H1 (cell line): ENCODE measurements around the gene PRR5L. TPM values are rescaled to one million over a fixed set of nuclear protein-coding genes. Genes with fewer than 3 reads are reported as not detected.

ENCODE experiments used
- CTCF ChIA-PET: fragments of 300-600 bp; sonication (Branson Sonifier 250); formaldehyde crosslinking; loops from one replicate; lab custom pipeline; 2021; ENCODE audit not compliant: partially characterized antibody; lab: Charles Lee
- POLR2A ChIA-PET: fragments of 300-600 bp; sonication (Branson Sonifier 250); formaldehyde crosslinking; loops from one replicate; lab custom pipeline; 2021; ENCODE audit warnings: inconsistent platforms; ENCODE audit not compliant: partially characterized antibody; lab: Charles Lee
- DNase-seq, 2 experiments: peaks; one replicate each; pipeline versions ENCODE4 v3.0.0 to v3.0.0-alpha.2; 2010 to 2022; ENCODE audit warnings: low spot score in 2 of 2, low read depth in 1 of 2, mixed read lengths in 1 of 2
- FAIRE-seq: peaks from 2 replicates; lab custom pipeline; 2011; peaks lifted over from hg19 to GRCh38; lab: Jason Lieb, UNC
- H2AFZ ChIP-seq: 2 replicates; pipeline ENCODE4 v1.8.1; 2012; ENCODE audit warnings: low read length, inconsistent platforms
- H2AK5ac ChIP-seq: 2 replicates; pipeline ENCODE4 v1.6.1; 2013; ENCODE audit warnings: low read depth, low read length
- H2BK120ac ChIP-seq: replicated peaks from 2 replicates; pipeline ENCODE3; 2013; ENCODE audit warnings: low read depth, low read length, inconsistent platforms
- H2BK12ac ChIP-seq: 2 replicates; pipeline ENCODE4 v1.6.1; 2013; ENCODE audit warnings: low read depth, low read length
- H2BK15ac ChIP-seq: 2 replicates; pipeline ENCODE4 v1.6.1; 2013; ENCODE audit warnings: low read length
- H2BK20ac ChIP-seq: 2 replicates; pipeline ENCODE4 v1.6.1; 2013; ENCODE audit warnings: low read length
- H2BK5ac ChIP-seq: 2 replicates; pipeline ENCODE4 v1.6.1; 2013; ENCODE audit warnings: low read depth, low read length
- H3K14ac ChIP-seq: 2 replicates; pipeline ENCODE4 v1.6.1; 2013; ENCODE audit warnings: inconsistent platforms; ENCODE audit not compliant: insufficient read length
- H3K18ac ChIP-seq: 2 replicates; pipeline ENCODE4 v1.6.1; 2013; ENCODE audit warnings: low read length; ENCODE audit errors: extremely low read depth
- H3K23ac ChIP-seq: 2 replicates; pipeline ENCODE4 v1.6.1; 2013; ENCODE audit warnings: inconsistent platforms; ENCODE audit not compliant: insufficient read length
- H3K23me2 ChIP-seq: 2 replicates; pipeline ENCODE4 v1.6.1; 2013; ENCODE audit warnings: low read depth, low read length
- H3K27ac ChIP-seq: 2 replicates; pipeline ENCODE4 v1.6.1; 2011; ENCODE audit warnings: low read depth, low read length, inconsistent platforms
- H3K27me3 ChIP-seq, 4 experiments: replicated peaks in 1 of 4; 1 replicate in 1 of 4; 2 replicates in 3 of 4; pipeline versions ENCODE4 v1.6.1 to v1.8.1; 2011 to 2013; ENCODE audit warnings: low read length in 3 of 4, mild to moderate bottlenecking in 3 of 4, inconsistent platforms in 2 of 4, mixed read lengths in 2 of 4, moderate library complexity in 1 of 4; ENCODE audit not compliant: control insufficient read depth in 3 of 4, insufficient read depth in 3 of 4; ENCODE audit errors: extremely low read depth in 1 of 4
- H3K36me3 ChIP-seq, 4 experiments: 2 replicates each; pipeline versions ENCODE4 v1.6.1 to v1.8.1; 2011 to 2013; ENCODE audit warnings: mild to moderate bottlenecking in 4 of 4, low read length in 3 of 4, moderate library complexity in 2 of 4, control low read depth in 1 of 4, inconsistent platforms in 1 of 4; ENCODE audit not compliant: insufficient read depth in 4 of 4, control insufficient read depth in 2 of 4
- H3K4ac ChIP-seq: replicated peaks from 2 replicates; pipeline ENCODE3; 2013; ENCODE audit warnings: low read length, low read depth, mixed read lengths, inconsistent platforms; ENCODE audit not compliant: insufficient read length
- H3K4me1 ChIP-seq, 4 experiments: replicated peaks in 1 of 4; 1 replicate in 1 of 4; 2 replicates in 3 of 4; pipeline versions ENCODE4 v1.6.1 to v1.8.1; 2011 to 2013; ENCODE audit warnings: low read length in 3 of 4, inconsistent platforms in 2 of 4, mixed read lengths in 1 of 4; ENCODE audit not compliant: insufficient read depth in 4 of 4, control insufficient read depth in 3 of 4
- H3K4me2 ChIP-seq, 2 experiments: 2 replicates each; pipeline versions ENCODE4 v1.6.1 to v1.8.1; 2011 to 2013; ENCODE audit warnings: low read depth in 2 of 2, low read length in 2 of 2, control low read depth in 1 of 2, inconsistent platforms in 1 of 2, mild to moderate bottlenecking in 1 of 2; ENCODE audit not compliant: insufficient read depth in 1 of 2
- H3K4me3 ChIP-seq, 4 experiments: fragments of 200-600, 300-600 bp in 1 of 4; sonication (generic), shearing (Covaris generic), sonication (Bioruptor Twin) in 1 of 4; 2 replicates each; pipeline versions ENCODE4 v1.5.1 to v1.8.1; 2011 to 2016; ENCODE audit warnings: low read length in 4 of 4, low read depth in 3 of 4, control low read depth in 2 of 4, inconsistent platforms in 2 of 4, mild to moderate bottlenecking in 2 of 4, mixed read lengths in 1 of 4, moderate library complexity in 1 of 4; ENCODE audit not compliant: insufficient read depth in 2 of 4; ENCODE audit errors: extremely low read depth in 1 of 4
- H3K56ac ChIP-seq: replicated peaks from 2 replicates; pipeline ENCODE3; 2013; ENCODE audit warnings: low read depth, mild to moderate bottlenecking, mixed read lengths, low read length, inconsistent platforms; ENCODE audit not compliant: insufficient read length
- H3K79me1 ChIP-seq: 2 replicates; pipeline ENCODE4 v1.6.1; 2013; ENCODE audit warnings: low read depth, low read length, control low read depth
- H3K79me2 ChIP-seq, 2 experiments: 2 replicates each; pipeline versions ENCODE4 v1.6.1 to v1.8.1; 2012 to 2013; ENCODE audit warnings: low read length in 2 of 2, mild to moderate bottlenecking in 2 of 2, inconsistent platforms in 1 of 2; ENCODE audit not compliant: insufficient read depth in 2 of 2, control insufficient read depth in 1 of 2
- H3K9ac ChIP-seq, 4 experiments: replicated peaks in 1 of 4; 1 replicate in 1 of 4; 2 replicates in 3 of 4; pipeline versions ENCODE4 v1.6.1 to v1.8.1; 2011 to 2013; ENCODE audit warnings: low read depth in 3 of 4, low read length in 3 of 4, control low read depth in 2 of 4, mild to moderate bottlenecking in 2 of 4, moderate library complexity in 2 of 4, inconsistent platforms in 1 of 4; ENCODE audit errors: extremely low read depth in 1 of 4
- H3K9me3 ChIP-seq, 2 experiments: 2 replicates each; pipeline versions ENCODE4 v1.6.1 to v1.8.1; 2012 to 2013; ENCODE audit warnings: mild to moderate bottlenecking in 2 of 2, moderate library complexity in 2 of 2, control low read depth in 1 of 2, inconsistent platforms in 1 of 2, low read depth in 1 of 2, low read length in 1 of 2, mixed read lengths in 1 of 2; ENCODE audit not compliant: insufficient read depth in 2 of 2
- H4K20me1 ChIP-seq, 2 experiments: replicated peaks in 1 of 2; 2 replicates each; pipeline versions ENCODE3 to v1.8.1; 2011 to 2013; ENCODE audit warnings: inconsistent platforms in 2 of 2, low read length in 2 of 2, mild to moderate bottlenecking in 1 of 2; ENCODE audit not compliant: insufficient read depth in 2 of 2, control insufficient read depth in 1 of 2
- H4K5ac ChIP-seq: 2 replicates; pipeline ENCODE4 v1.6.1; 2013; ENCODE audit warnings: low read length, low read depth, mixed read lengths, inconsistent platforms; ENCODE audit not compliant: insufficient read length
- H4K8ac ChIP-seq: 2 replicates; pipeline ENCODE4 v1.8.0; 2013; ENCODE audit warnings: mild to moderate bottlenecking, moderate library complexity, low read length, inconsistent platforms; ENCODE audit not compliant: insufficient read depth; ENCODE audit errors: extremely low read depth
- H4K91ac ChIP-seq: replicated peaks from 2 replicates; pipeline ENCODE3; 2013; ENCODE audit warnings: low read length, mixed read lengths, inconsistent platforms; ENCODE audit not compliant: insufficient read length
- KDM1A ChIP-seq: fragments of 200-600, 300-600 bp; sonication (generic); IDR thresholded peaks from 2 replicates; pipeline ENCODE4 v1.7.1; 2016; ENCODE audit warnings: mild to moderate bottlenecking, low read length, borderline replicate concordance
- NRF1 ChIP-seq: IDR thresholded peaks from 2 replicates; pipeline ENCODE4 v1.6.1; 2011; ENCODE audit warnings: mild to moderate bottlenecking, low read depth, low read length, improper control_type of control experiment
- PHF8 ChIP-seq: fragments of 200-600 bp; sonication (generic); conservative IDR thresholded peaks from 2 replicates; pipeline ENCODE4 v1.7.1; 2012; ENCODE audit warnings: low read depth, mild to moderate bottlenecking, inconsistent platforms, low read length, moderate library complexity
- POLR2AphosphoS5 ChIP-seq: IDR thresholded peaks from 2 replicates; pipeline ENCODE4 v1.6.1; 2011; ENCODE audit warnings: low read depth, low read length
- RAD21 ChIP-seq, 2 experiments: IDR thresholded peaks in 1 of 2; conservative IDR thresholded peaks in 1 of 2; 2 replicates each; pipeline ENCODE4 v1.6.1; 2011; ENCODE audit warnings: low read depth in 2 of 2, low read length in 2 of 2, improper control_type of control experiment in 1 of 2, inconsistent platforms in 1 of 2, mild to moderate bottlenecking in 1 of 2, moderate library complexity in 1 of 2
- WGBS, 2 experiments: shearing (Covaris generic) in 1 of 2; methylation state at CpG; one replicate each; pipeline versions ENCODE4 v1.1.6 to v1.1.7; 2013 to 2015; ENCODE audit warnings: low lambda C conversion rate in 2 of 2, mixed read lengths in 2 of 2, inconsistent platforms in 1 of 2, low coverage in 1 of 2, missing lambda C conversion rate in 1 of 2; ENCODE audit not compliant: insufficient replicate concordance in 2 of 2, insufficient coverage in 1 of 2, insufficient read length in 1 of 2; ENCODE audit errors: extremely low coverage in 1 of 2, missing lambda C conversion rate in 1 of 2; 5-methylcytosine and 5-hydroxymethylcytosine counted together
- polyA plus RNA-seq, 7 experiments: library from polyadenylated mRNA; depleted of rRNA in 3 of 7; stranded (reverse) in 5 of 7; unstranded in 2 of 7; fragments of >200 nt in 5 of 7; fragments of 200-250 nt in 2 of 7; gene quantifications; 1 replicate in 5 of 7; 2 replicates in 1 of 7; 4 replicates in 1 of 7; pipeline versions ENCODE4 v1.2.1 to v1.2.3, GENCODE V29; 2011 to 2013; ENCODE audit warnings: missing spikeins in 2 of 7, mixed read lengths in 2 of 7
- total RNA-seq: library from RNA; stranded (reverse); fragmentation: NEBNext Ultra II Directional; extraction: Animal tissue kit (Norgen Biotek cat#: 25700); gene quantifications from 2 replicates; pipeline ENCODE4 v1.2.1, GENCODE V29; 2021
- TF ChIP-seq, protein P1 (sequence below): IDR thresholded peaks from 2 replicates; pipeline ENCODE4 v1.6.1; 2011; ENCODE audit warnings: low read length, improper control_type of control experiment
- TF ChIP-seq, protein P2 (sequence below), 3 experiments: IDR thresholded peaks; 1 replicate in 2 of 3; 2 replicates in 1 of 3; pipeline versions ENCODE4 v1.5.1 to v1.6.1; 2011; ENCODE audit warnings: low read length in 3 of 3, mild to moderate bottlenecking in 3 of 3, inconsistent platforms in 2 of 3, low read depth in 1 of 3, moderate library complexity in 1 of 3; ENCODE audit not compliant: insufficient read depth in 1 of 3; ENCODE audit errors: control extremely low read depth in 1 of 3

Gene PRR5L
- total and polyA plus RNA-seq, 2 of the 8 experiments (the other 6 are each of a cell fraction or from before 2014, with no cell fraction given) = 6.6 to 10.1 TPM

DNA sequence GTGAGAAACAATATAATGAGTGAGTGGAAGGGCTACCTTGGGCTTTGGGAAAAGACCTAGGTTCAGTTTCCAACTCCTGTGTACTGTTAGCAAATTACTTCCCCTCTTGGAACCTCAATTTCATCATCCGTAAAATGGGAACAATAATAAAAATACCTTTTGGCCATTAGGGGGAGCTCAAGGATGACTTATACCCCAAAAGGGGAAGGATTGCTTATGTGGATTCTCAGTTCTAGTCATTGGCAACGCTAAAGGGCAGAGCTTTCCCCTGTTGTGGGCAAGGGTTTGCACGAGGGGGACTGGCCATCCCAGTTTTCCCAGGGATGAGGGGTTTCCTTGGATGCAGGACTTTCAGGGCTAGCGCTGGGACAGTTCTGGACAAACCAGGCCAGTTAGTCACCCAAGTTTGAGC is 3.8 kb upstream of the PRR5L start:
- Histone ChIP-seq H2BK15ac (no peak overlapping the region), H3K79me2 (no peaks in the 10 kb centered on the region), H2BK12ac (no peak overlapping the region), H3K14ac (no peak overlapping the region), H3K56ac (no peak overlapping the region), H2BK5ac (no peak overlapping the region), H4K20me1 (peaks cover 0 to 4% of the 10 kb centered on the region in 2 experiments), H3K23me2 (peaks cover 7% of the 10 kb centered on the region), H4K91ac (no peak overlapping the region), H3K23ac (no peak overlapping the region), H3K36me3 (no peaks in the 10 kb centered on the region), H4K5ac (no peak overlapping the region), H3K4me3 (no peak overlapping the region), H3K9ac (no peak overlapping the region), H2AK5ac (no peak overlapping the region), H2AFZ (no peak overlapping the region), H3K4ac (no peak overlapping the region), H3K9me3 (no peaks in the 10 kb centered on the region), H4K8ac (no peak overlapping the region), H2BK20ac (no peak overlapping the region), H3K4me1 (peaks cover 0 to 3% (median 0%) of the 10 kb centered on the region in 4 experiments; a peak in 4 of 7 replicates), H3K4me2 (no peak overlapping the region; a peak in 1 of 4 replicates), H3K27me3 (peaks cover 0 to 5% (median 0%) of the 10 kb centered on the region in 4 experiments; a peak in 1 of 7 replicates), H3K18ac (no peak overlapping the region), H3K27ac (no peak overlapping the region), H2BK120ac (no peak overlapping the region), H3K79me1 (no peaks in the 10 kb centered on the region)
- WGBS, 2 experiments = 22% methylated on average over 4 of the region's 4 CpGs; no CpG with 5 or more reads in 1 of the 2 experiments
- DNase-seq (peak in 1 of 2 experiments; percentile 35), FAIRE-seq (peak; percentile 91)
- POLR2A ChIA-PET = interaction anchor here (0.7 to 1.8 kb wide), 4 partner anchors 8 to 186 kb away, joined by 3 to 5 read pairs (median 3); no protein-coding TSS in a partner anchor
- CTCF ChIA-PET = interaction anchor here (0.7 to 10.8 kb wide), 49 partner anchors 10 to 491 kb away, joined by 3 to 152 read pairs (median 5); no protein-coding TSS in a partner anchor
- TF ChIP-seq KDM1A (peak; percentile 99), NRF1 (no peak), PHF8 (no peak), POLR2AphosphoS5 (no peak), RAD21 (IDR thresholded peaks at IDR 0.05 in 1 of 2, conservative IDR thresholded peaks at IDR 0.05 in 1 of 2; ENCODE audit: low read depth in 2 of 2, low read length in 2 of 2) (peak; percentile 85 to 89)
- TF ChIP-seq, protein P1, sequence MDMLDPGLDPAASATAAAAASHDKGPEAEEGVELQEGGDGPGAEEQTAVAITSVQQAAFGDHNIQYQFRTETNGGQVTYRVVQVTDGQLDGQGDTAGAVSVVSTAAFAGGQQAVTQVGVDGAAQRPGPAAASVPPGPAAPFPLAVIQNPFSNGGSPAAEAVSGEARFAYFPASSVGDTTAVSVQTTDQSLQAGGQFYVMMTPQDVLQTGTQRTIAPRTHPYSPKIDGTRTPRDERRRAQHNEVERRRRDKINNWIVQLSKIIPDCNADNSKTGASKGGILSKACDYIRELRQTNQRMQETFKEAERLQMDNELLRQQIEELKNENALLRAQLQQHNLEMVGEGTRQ = no peak
- TF ChIP-seq, protein P2, sequence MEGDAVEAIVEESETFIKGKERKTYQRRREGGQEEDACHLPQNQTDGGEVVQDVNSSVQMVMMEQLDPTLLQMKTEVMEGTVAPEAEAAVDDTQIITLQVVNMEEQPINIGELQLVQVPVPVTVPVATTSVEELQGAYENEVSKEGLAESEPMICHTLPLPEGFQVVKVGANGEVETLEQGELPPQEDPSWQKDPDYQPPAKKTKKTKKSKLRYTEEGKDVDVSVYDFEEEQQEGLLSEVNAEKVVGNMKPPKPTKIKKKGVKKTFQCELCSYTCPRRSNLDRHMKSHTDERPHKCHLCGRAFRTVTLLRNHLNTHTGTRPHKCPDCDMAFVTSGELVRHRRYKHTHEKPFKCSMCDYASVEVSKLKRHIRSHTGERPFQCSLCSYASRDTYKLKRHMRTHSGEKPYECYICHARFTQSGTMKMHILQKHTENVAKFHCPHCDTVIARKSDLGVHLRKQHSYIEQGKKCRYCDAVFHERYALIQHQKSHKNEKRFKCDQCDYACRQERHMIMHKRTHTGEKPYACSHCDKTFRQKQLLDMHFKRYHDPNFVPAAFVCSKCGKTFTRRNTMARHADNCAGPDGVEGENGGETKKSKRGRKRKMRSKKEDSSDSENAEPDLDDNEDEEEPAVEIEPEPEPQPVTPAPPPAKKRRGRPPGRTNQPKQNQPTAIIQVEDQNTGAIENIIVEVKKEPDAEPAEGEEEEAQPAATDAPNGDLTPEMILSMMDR (IDR thresholded peaks at IDR 0.05; ENCODE audit: control extremely low read depth in 1 of 3, insufficient read depth in 1 of 3, low read depth in 1 of 3, low read length in 3 of 3) = peak in 2 of 3 experiments; percentile 57 to 67; a peak in 3 of 4 replicates
